Panc1 (cell line): ENCODE measurements around the gene SUN1. TPM values are rescaled to one million over a fixed set of nuclear protein-coding genes. Genes with fewer than 3 reads are reported as not detected.
A peak's percentile ranks its signal among the peaks of the same experiment; 100 is the strongest.

Source experiments
- ATAC-seq: fragments of 200-7000 bp; cut with Tn5 transposase; 2 replicates; pipeline ENCODE4 v1.9.1; 2020; ENCODE audit warnings: mild to moderate bottlenecking, moderate library complexity
- BruUV-seq: library from RNA; stranded (reverse); fragments of 400-500 nt; replicated peaks from 2 replicates; lab custom pipeline; 2021; lab: Mats Ljungman, UMichigan
- CTCF ChIA-PET: fragments of 300-600 bp; sonication (Branson Sonifier 250); formaldehyde crosslinking; loops from one replicate; lab custom pipeline; 2022; ENCODE audit warnings: antibody characterized with exemption; lab: Charles Lee
- POLR2A ChIA-PET: fragments of 300-600 bp; sonication (Branson Sonifier 250); formaldehyde crosslinking; loops from one replicate; lab custom pipeline; 2022; ENCODE audit warnings: antibody characterized with exemption; lab: Charles Lee
- DNase-seq: peaks from one replicate; pipeline ENCODE4 v3.0.0-alpha.2; 2010; ENCODE audit warnings: low read depth, low spot score
- H3K27ac ChIP-seq: 2 replicates; pipeline ENCODE4 v1.5.1; 2011; ENCODE audit warnings: mild to moderate bottlenecking, low read length, inconsistent platforms
- H3K27me3 ChIP-seq: fragments of 200-500 bp; sonication (Bioruptor generic); 2 replicates; pipeline ENCODE4 v1.6.0; 2014; ENCODE audit warnings: low read length, inconsistent platforms; ENCODE audit not compliant: control insufficient read depth, insufficient read depth
- H3K36me3 ChIP-seq: fragments of 200-500 bp; sonication (Bioruptor generic); 2 replicates; pipeline ENCODE4 v1.5.1; 2014; ENCODE audit warnings: inconsistent platforms, mild to moderate bottlenecking, low read length, moderate library complexity; ENCODE audit not compliant: control insufficient read depth, insufficient read depth
- H3K4me1 ChIP-seq: 2 replicates; pipeline ENCODE4 v1.5.1; 2011; ENCODE audit warnings: inconsistent platforms, mild to moderate bottlenecking, low read length, moderate library complexity; ENCODE audit not compliant: control insufficient read depth, insufficient read depth
- H3K4me3 ChIP-seq, 2 experiments: 2 replicates each; pipeline ENCODE4 v1.5.1; 2011 to 2012; ENCODE audit warnings: low read depth in 2 of 2, low read length in 2 of 2, mild to moderate bottlenecking in 2 of 2, inconsistent platforms in 1 of 2, moderate library complexity in 1 of 2
- H3K9me3 ChIP-seq: fragments of 200-500 bp; sonication (Bioruptor generic); 2 replicates; pipeline ENCODE4 v1.5.1; 2014; ENCODE audit warnings: low read depth, mild to moderate bottlenecking, inconsistent platforms, low read length, moderate library complexity; ENCODE audit not compliant: control insufficient read depth, insufficient read depth
- CTCF ChIP-seq: fragments of 450-650 bp; IDR thresholded peaks from 2 replicates; pipeline ENCODE4 v1.5.1; 2017; ENCODE audit warnings: mild to moderate bottlenecking
- POLR2AphosphoS5 ChIP-seq: IDR thresholded peaks from 2 replicates; pipeline ENCODE4 v1.6.1; 2012; ENCODE audit warnings: mild to moderate bottlenecking, low read depth, low read length, moderate library complexity
- SIN3A ChIP-seq: IDR thresholded peaks from 2 replicates; pipeline ENCODE4 v1.6.1; 2012; ENCODE audit warnings: low read depth, mild to moderate bottlenecking, low read length, moderate library complexity, borderline replicate concordance; ENCODE audit not compliant: insufficient read depth
- TCF7L2 ChIP-seq: IDR thresholded peaks from 2 replicates; pipeline ENCODE4 v1.6.1; 2011; ENCODE audit warnings: mild to moderate bottlenecking, low read depth, low read length, inconsistent platforms
- in situ Hi-C: cut with HindIII; loops from 2 replicates; pipeline ENCODE4 v1.10.0; 2016; ENCODE audit warnings: low sequenced_read_pairs, low pct_unique_long_range_greater_than_20kb
- intact Hi-C: fragments of 100-400 bp; cut with micrococcal nuclease; formaldehyde crosslinking; loops from one replicate; pipeline ENCODE4 v1.10.0; 2022; ENCODE audit not compliant: unreplicated experiment
- total RNA-seq: library from RNA; stranded (reverse); gene quantifications from one replicate; pipeline ENCODE4 v1.2.1, GENCODE V29; 2021; ENCODE audit not compliant: unreplicated experiment
- TF ChIP-seq, protein P1 (sequence below), 2 experiments: IDR thresholded peaks; 2 replicates each; pipeline ENCODE4 v1.6.1; 2011 to 2012; ENCODE audit warnings: low read depth in 2 of 2, control low read depth in 1 of 2, low read length in 1 of 2, mild to moderate bottlenecking in 1 of 2, moderate library complexity in 1 of 2; ENCODE audit not compliant: insufficient read depth in 1 of 2

The SUN1 gene
- total RNA-seq, 1 experiment from 2014 or later = 244 TPM

DNA sequence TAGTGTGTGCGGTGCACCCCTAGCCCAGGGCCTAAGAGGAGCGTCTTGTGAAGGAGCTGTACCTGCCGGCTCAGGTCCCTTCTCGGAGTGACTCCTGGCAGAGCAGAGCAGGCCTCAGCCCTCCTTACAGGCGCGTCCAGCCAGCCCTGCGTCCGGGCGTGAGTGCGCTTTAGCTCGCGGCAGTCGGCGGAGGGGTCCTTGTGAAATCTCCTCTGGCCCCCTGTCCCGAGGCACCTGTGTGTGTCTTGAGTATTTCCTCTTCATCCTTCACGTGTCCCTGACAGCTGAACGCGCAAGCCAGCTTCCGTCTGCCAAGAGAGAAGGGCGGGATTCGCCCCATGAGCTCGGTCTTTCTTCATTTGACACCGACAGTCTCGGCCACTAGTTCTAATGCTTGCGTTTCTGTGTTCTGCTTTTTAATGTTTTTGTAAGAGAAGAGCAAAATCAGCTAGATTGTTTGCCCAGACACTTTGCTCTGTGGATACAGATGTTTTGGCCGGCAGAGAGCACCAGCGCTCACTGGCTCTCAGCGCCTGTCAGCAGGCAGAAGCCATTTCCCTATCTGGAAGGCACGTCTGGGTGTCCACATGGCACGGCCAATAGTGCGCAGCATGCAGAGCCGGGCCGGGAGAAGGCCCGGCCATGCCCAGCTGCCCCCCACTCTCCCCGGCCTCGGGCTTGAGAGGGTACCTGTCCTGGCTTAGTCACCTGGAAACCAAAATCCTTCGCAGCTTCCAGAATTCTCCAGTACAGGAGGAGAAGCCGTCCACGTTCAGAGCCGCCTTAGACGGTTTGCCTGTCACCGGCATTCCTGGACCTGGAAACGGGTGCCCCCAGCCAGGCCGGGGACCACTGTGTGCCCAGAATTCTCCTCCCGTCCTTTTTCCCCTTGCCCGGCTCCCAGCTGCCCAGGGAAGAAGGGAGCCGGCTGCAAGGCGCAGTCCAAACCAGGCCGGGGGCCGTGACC is 51.1 kb downstream of the SUN1 start:
- CTCF ChIA-PET = interaction anchor here (0.6 to 0.8 kb wide), 2 partner anchors 261 to 530 kb away, joined by 3 to 4 read pairs; no protein-coding TSS in a partner anchor
- POLR2A ChIA-PET = no interaction called here
- no peak for DNase-seq
- H3K36me3 ChIP-seq = no peaks in the 10 kb centered on the region; the same call in 1 of the 2 replicates
- peaks cover 43% of the 10 kb centered on the region for H3K4me1 ChIP-seq
- BruUV-seq = no TSS peak
- ATAC-seq = no peak
- no peaks in the 10 kb centered on the region for H3K9me3 ChIP-seq
- no peaks in the 10 kb centered on the region for H3K27me3 ChIP-seq
- no peak overlapping the region for H3K4me3 ChIP-seq
- TF ChIP-seq, protein P1, sequence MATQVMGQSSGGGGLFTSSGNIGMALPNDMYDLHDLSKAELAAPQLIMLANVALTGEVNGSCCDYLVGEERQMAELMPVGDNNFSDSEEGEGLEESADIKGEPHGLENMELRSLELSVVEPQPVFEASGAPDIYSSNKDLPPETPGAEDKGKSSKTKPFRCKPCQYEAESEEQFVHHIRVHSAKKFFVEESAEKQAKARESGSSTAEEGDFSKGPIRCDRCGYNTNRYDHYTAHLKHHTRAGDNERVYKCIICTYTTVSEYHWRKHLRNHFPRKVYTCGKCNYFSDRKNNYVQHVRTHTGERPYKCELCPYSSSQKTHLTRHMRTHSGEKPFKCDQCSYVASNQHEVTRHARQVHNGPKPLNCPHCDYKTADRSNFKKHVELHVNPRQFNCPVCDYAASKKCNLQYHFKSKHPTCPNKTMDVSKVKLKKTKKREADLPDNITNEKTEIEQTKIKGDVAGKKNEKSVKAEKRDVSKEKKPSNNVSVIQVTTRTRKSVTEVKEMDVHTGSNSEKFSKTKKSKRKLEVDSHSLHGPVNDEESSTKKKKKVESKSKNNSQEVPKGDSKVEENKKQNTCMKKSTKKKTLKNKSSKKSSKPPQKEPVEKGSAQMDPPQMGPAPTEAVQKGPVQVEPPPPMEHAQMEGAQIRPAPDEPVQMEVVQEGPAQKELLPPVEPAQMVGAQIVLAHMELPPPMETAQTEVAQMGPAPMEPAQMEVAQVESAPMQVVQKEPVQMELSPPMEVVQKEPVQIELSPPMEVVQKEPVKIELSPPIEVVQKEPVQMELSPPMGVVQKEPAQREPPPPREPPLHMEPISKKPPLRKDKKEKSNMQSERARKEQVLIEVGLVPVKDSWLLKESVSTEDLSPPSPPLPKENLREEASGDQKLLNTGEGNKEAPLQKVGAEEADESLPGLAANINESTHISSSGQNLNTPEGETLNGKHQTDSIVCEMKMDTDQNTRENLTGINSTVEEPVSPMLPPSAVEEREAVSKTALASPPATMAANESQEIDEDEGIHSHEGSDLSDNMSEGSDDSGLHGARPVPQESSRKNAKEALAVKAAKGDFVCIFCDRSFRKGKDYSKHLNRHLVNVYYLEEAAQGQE (IDR thresholded peaks at IDR 0.05; ENCODE audit: insufficient read depth in 1 of 2, low read depth in 2 of 2, low read length in 1 of 2) = no peak
- TF ChIP-seq POLR2AphosphoS5 (no peak), CTCF (no peak), TCF7L2 (no peak), SIN3A (no peak)
- intact Hi-C loops = no loop called here
- no peak overlapping the region for H3K27ac ChIP-seq
- in situ Hi-C loops = no loop called here

- TF ChIP-seq POLR2AphosphoS5 (no peak), CTCF (no peak), SIN3A (no peak), TCF7L2 (no peak)
- TF ChIP-seq, protein P1 (IDR thresholded peaks at IDR 0.05; ENCODE audit: insufficient read depth in 1 of 2, low read depth in 2 of 2, low read length in 1 of 2) = no peak
- H3K4me3 ChIP-seq = no peak overlapping the region
- peak; percentile 23; the same call in 1 of the 2 replicates for ATAC-seq
- no peaks in the 10 kb centered on the region for H3K27me3 ChIP-seq
- no peaks in the 10 kb centered on the region; the same call in 1 of the 2 replicates for H3K36me3 ChIP-seq
- ChIA-PET CTCF (no interaction called here), POLR2A (interaction anchor here (0.6 kb wide), 1 partner anchor 509 kb away, joined by 3 read pairs; no protein-coding TSS in a partner anchor)
- H3K4me1 ChIP-seq = peaks cover 33% of the 10 kb centered on the region
- in situ Hi-C loops = no loop called here
- H3K27ac ChIP-seq = no peak overlapping the region
- no peaks in the 10 kb centered on the region for H3K9me3 ChIP-seq
- BruUV-seq = no TSS peak
- intact Hi-C loops = no loop called here
- DNase-seq = no peak
These were observed 52.1 kb downstream of the SUN1 start for GRCh38 chr7:884191-885003.
